K562 (cell line): ENCODE results near the gene FAM171A2. TPM values are rescaled to one million over a fixed set of nuclear protein-coding genes. Genes with fewer than 3 reads are reported as not detected.
A peak's percentile ranks its signal among the peaks of the same experiment; 100 is the strongest.

Experiments used
- ATAC-seq: fragments of 200-7000 bp; cut with Tn5 transposase; 3 replicates; pipeline ENCODE4 v1.9.1; 2020; ENCODE audit warnings: moderate library complexity
- BruUV-seq: library from RNA; stranded (reverse); fragments of 400-500 nt; replicated peaks from 2 replicates; lab custom pipeline; 2021; lab: Mats Ljungman, UMichigan
- CTCF ChIA-PET: fragments of 300-600 bp; formaldehyde crosslinking; extraction: SDS; loops from one replicate; lab custom pipeline; 2021; ENCODE audit warnings: low intra/inter-chr PET ratio; lab: Yijun Ruan, JAX
- POLR2A ChIA-PET: fragments of 300-600, 350-650 bp; sonication (Branson Sonifier 250); formaldehyde crosslinking; extraction: SDS; loops from one replicate; lab custom pipeline; 2021; ENCODE audit warnings: antibody characterized with exemption, inconsistent platforms; lab: Yijun Ruan, JAX
- DNase-seq, 4 experiments: peaks; one replicate each; pipeline versions ENCODE4 v3.0.0 to v3.0.0-alpha.2; 2011 to 2018; ENCODE audit warnings: low spot score in 3 of 4, mixed read lengths in 3 of 4; ENCODE audit errors: extremely low read depth in 1 of 4
- FAIRE-seq: peaks from 2 replicates; lab custom pipeline; 2011; peaks lifted over from hg19 to GRCh38; lab: Jason Lieb, UNC
- H2AFZ ChIP-seq: 2 replicates; pipeline ENCODE4 v1.6.0; 2011; ENCODE audit warnings: low read depth, low read length, control low read depth, inconsistent platforms
- H3K27ac ChIP-seq: fragments of 200-600 bp; 3 replicates; pipeline ENCODE4 v1.8.0; 2011; ENCODE audit warnings: low read depth, mild to moderate bottlenecking, control low read depth, inconsistent platforms, low read length, moderate library complexity, mixed read lengths; ENCODE audit errors: extremely low read depth
- H3K27me3 ChIP-seq, 2 experiments: fragments of 300-600 bp in 1 of 2; 2 replicates in 1 of 2; 3 replicates in 1 of 2; pipeline versions ENCODE4 v1.6.0 to v1.8.0; 2011; ENCODE audit warnings: inconsistent platforms in 2 of 2, low read length in 2 of 2, mild to moderate bottlenecking in 1 of 2, mixed read lengths in 1 of 2, moderate library complexity in 1 of 2; ENCODE audit not compliant: control insufficient read depth in 2 of 2, insufficient read depth in 2 of 2
- H3K36me3 ChIP-seq: fragments of 300-600 bp; 3 replicates; pipeline ENCODE4 v1.8.0; 2011; ENCODE audit warnings: mild to moderate bottlenecking, low read length, inconsistent platforms; ENCODE audit not compliant: control insufficient read depth, insufficient read depth
- H3K4me1 ChIP-seq, 2 experiments: fragments of 200-600 bp in 1 of 2; replicated peaks in 1 of 2; 2 replicates in 1 of 2; 3 replicates in 1 of 2; pipeline versions ENCODE4 v1.5.1 to v1.8.0; 2011; ENCODE audit warnings: inconsistent platforms in 2 of 2, low read length in 2 of 2, mild to moderate bottlenecking in 1 of 2, mixed read lengths in 1 of 2, moderate library complexity in 1 of 2; ENCODE audit not compliant: control insufficient read depth in 2 of 2, insufficient read depth in 2 of 2
- H3K4me2 ChIP-seq: 2 replicates; pipeline ENCODE4 v1.6.1; 2011; ENCODE audit warnings: low read length, control low read depth, inconsistent platforms, mixed read lengths; ENCODE audit not compliant: insufficient read depth
- H3K4me3 ChIP-seq: fragments of 200-600 bp; sonication (generic), shearing (Covaris generic); 2 replicates; pipeline ENCODE4 v1.5.1; 2016; ENCODE audit warnings: control low read depth, inconsistent platforms
- H3K79me2 ChIP-seq: fragments of 200-600 bp; 3 replicates; pipeline ENCODE4 v1.8.0; 2011; ENCODE audit warnings: low read length, inconsistent platforms; ENCODE audit not compliant: control insufficient read depth, insufficient read depth
- H3K9ac ChIP-seq, 2 experiments: 2 replicates each; pipeline versions ENCODE4 v1.6.0 to v1.6.1; 2011; ENCODE audit warnings: low read depth in 2 of 2, low read length in 2 of 2, control low read depth in 1 of 2, inconsistent platforms in 1 of 2, mild to moderate bottlenecking in 1 of 2, mixed read lengths in 1 of 2; ENCODE audit not compliant: insufficient read depth in 1 of 2
- H3K9me1 ChIP-seq: one replicate; pipeline ENCODE4 v1.6.0; 2011; ENCODE audit warnings: inconsistent platforms, mild to moderate bottlenecking, low read length, moderate library complexity; ENCODE audit not compliant: control insufficient read depth, insufficient read depth
- H3K9me3 ChIP-seq: replicated peaks from 2 replicates; pipeline ENCODE4 v1.5.1; 2011; ENCODE audit warnings: low read depth, low read length, inconsistent platforms; ENCODE audit not compliant: control insufficient read depth, insufficient read depth
- H4K20me1 ChIP-seq: replicated peaks from 2 replicates; pipeline ENCODE4 v1.6.1; 2011; ENCODE audit warnings: low read length, inconsistent platforms, mixed read lengths; ENCODE audit not compliant: control insufficient read depth, insufficient read depth
- EGR1 ChIP-seq: fragments of 450-650 bp; conservative IDR thresholded peaks from 2 replicates; pipeline ENCODE4 v1.6.1; 2017; ENCODE audit warnings: mild to moderate bottlenecking
- FOXA1 ChIP-seq: fragments of 450-650 bp; IDR thresholded peaks from 2 replicates; pipeline ENCODE4 v1.6.1; 2016; ENCODE audit warnings: mild to moderate bottlenecking, borderline replicate concordance
- HOXB6 ChIP-seq: fragments of 250-450 bp; sonication (Bioruptor Pico); IDR thresholded peaks from 2 replicates; pipeline ENCODE4 v1.5.1; 2022; ENCODE audit warnings: mild to moderate bottlenecking, borderline replicate concordance
- MLLT1 ChIP-seq, 2 experiments: fragments of 450-650 bp; IDR thresholded peaks; 2 replicates each; pipeline ENCODE4 v1.6.1; 2016
- POLR2G ChIP-seq: fragments of 200-400 bp; formaldehyde crosslinking; IDR thresholded peaks from 2 replicates; pipeline ENCODE4 v1.6.1; 2017; ENCODE audit warnings: low read depth, mild to moderate bottlenecking, antibody characterized with exemption, low read length, moderate library complexity
- RBFOX2 ChIP-seq: fragments of 200-400 bp; formaldehyde crosslinking; IDR thresholded peaks from 2 replicates; pipeline ENCODE4 v1.6.1; 2017; ENCODE audit warnings: low read depth, mild to moderate bottlenecking, low read length, moderate library complexity
- TFE3 ChIP-seq: fragments of 450-650 bp; formaldehyde crosslinking; IDR thresholded peaks from 2 replicates; pipeline ENCODE4 v1.4.0; 2020; ENCODE audit warnings: mild to moderate bottlenecking, mixed read lengths
- ZBTB8A ChIP-seq: fragments of 450-650 bp; IDR thresholded peaks from 2 replicates; pipeline ENCODE4 v1.6.1; 2018; ENCODE audit warnings: mild to moderate bottlenecking, moderate library complexity; ENCODE audit not compliant: partially characterized antibody
- ZNF79 ChIP-seq: fragments of 250-450 bp; sonication (Bioruptor Pico); IDR thresholded peaks from 2 replicates; pipeline ENCODE4 v1.4.0; 2020; ENCODE audit warnings: low read depth, mild to moderate bottlenecking, moderate library complexity
- WGBS: fragments of 100-300 bp; shearing (Covaris generic); methylation state at CpG from one replicate; pipeline ENCODE4 v1.1.6; 2016; ENCODE audit warnings: low coverage, mixed read lengths; ENCODE audit not compliant: insufficient coverage; ENCODE audit errors: missing lambda C conversion rate; 5-methylcytosine and 5-hydroxymethylcytosine counted together
- in situ Hi-C: fragments of 300-500 bp; cut with MboI; formaldehyde crosslinking; loops from 4 replicates; pipeline ENCODE4 v1.15.0; 2018; ENCODE audit warnings: inconsistent platforms, mixed read lengths
- intact Hi-C: fragments of 100-400 bp; cut with micrococcal nuclease; formaldehyde crosslinking; loops from 2 replicates; pipeline ENCODE4 v1.14.2; 2022
- polyA plus RNA-seq, 8 experiments: library from polyadenylated mRNA; depleted of rRNA in 4 of 8; stranded (reverse) in 5 of 8; unstranded in 3 of 8; fragments of >200 nt; fragmentation: Nextera tagmentation in 2 of 8; fragmentation: Illumina TruSeq in 1 of 8; extraction: Ambion mirVana in 2 of 8; extraction: Trizol in 1 of 8; gene quantifications; 2 replicates each; pipeline versions ENCODE4 v1.2.1 to v1.2.3, GENCODE V29; 2011 to 2014; ENCODE audit warnings: inconsistent platforms in 1 of 8, missing spikeins in 1 of 8
- total RNA-seq, 7 experiments: library from RNA; depleted of rRNA in 6 of 7; stranded (reverse); fragments of >200 nt in 6 of 7; fragmentation: Illumina TruSeq in 2 of 7; extraction: Trizol in 2 of 7; gene quantifications; 2 replicates each; pipeline versions ENCODE4 v1.2.1 to v1.2.3, GENCODE V29; 2011 to 2021; ENCODE audit warnings: low replicate concordance in 1 of 7
- TF ChIP-seq, protein P1 (sequence below): fragments of 450-650 bp; IDR thresholded peaks from 2 replicates; pipeline ENCODE4 v1.6.1; 2016; ENCODE audit warnings: borderline replicate concordance
- TF ChIP-seq, protein P2 (sequence below): fragments of 250-450 bp; sonication (Bioruptor Pico); IDR thresholded peaks from 2 replicates; pipeline ENCODE4 v1.4.0; 2020; ENCODE audit warnings: mild to moderate bottlenecking, moderate library complexity
- TF ChIP-seq, protein P3 (sequence below): fragments of 450-650 bp; IDR thresholded peaks from 2 replicates; pipeline ENCODE4 v1.6.1; 2016; ENCODE audit warnings: missing biosample characterization, missing genetic modification characterization

FAM171A2 gene
- total and polyA plus RNA-seq, 9 of the 15 experiments (the other 6 are each of a cell fraction or from before 2014, with no cell fraction given), result 0.10 to 10.2 (median 2.0) TPM; not detected in 1

DNA sequence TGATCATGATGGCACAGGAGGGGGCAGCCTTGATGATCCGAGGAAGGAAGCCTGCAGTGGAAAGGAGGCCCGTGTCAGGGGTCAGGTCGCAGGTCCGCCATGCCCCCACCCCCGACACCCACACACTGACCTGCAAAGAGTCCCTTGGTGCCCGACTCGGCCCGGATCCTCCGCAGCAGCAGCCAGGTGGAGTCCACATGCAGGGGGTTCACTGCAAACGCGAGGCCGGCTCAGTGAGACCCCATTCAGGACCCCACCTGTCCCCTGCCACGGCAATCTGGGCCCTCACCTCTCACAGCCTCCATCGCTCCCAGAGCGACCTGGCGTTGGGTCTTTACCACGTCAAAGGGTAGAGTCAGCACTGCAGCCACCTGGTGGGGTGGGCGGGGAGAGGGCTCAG is 43.6 kb downstream of the FAM171A2 start:
- POLR2A ChIA-PET, result interaction anchor here (0.6 to 1.8 kb wide), 6 partner anchors 10 to 121 kb away, joined by 3 to 6 read pairs (median 4); no protein-coding TSS in a partner anchor
- peaks cover 6% of the 10 kb centered on the region for H3K9me1 ChIP-seq
- FAIRE-seq (no peak), ATAC-seq (no peak), DNase-seq (no peak)
- peaks cover 26% of the 10 kb centered on the region for H3K79me2 ChIP-seq
- peaks cover 0 to 4% of the 10 kb centered on the region in 2 experiments; a peak in 3 of 5 replicates for H3K27me3 ChIP-seq
- BruUV-seq, result no TSS peak
- 95% methylated on average over 14 of the region's 18 CpGs for WGBS
- H3K4me2 ChIP-seq, result no peak overlapping the region
- no peaks in the 10 kb centered on the region for H3K9me3 ChIP-seq
- H3K27ac ChIP-seq, result no peak overlapping the region
- peaks cover 8% of the 10 kb centered on the region; the same call in 1 of the 2 replicates for H4K20me1 ChIP-seq
- in situ Hi-C loops (no loop called here), intact Hi-C loops (no loop called here)
- CTCF ChIA-PET, result no interaction called here
- no peak overlapping the region for H2AFZ ChIP-seq
- H3K4me1 ChIP-seq, result peaks cover 8 to 75% of the 10 kb centered on the region in 2 experiments; a peak in 4 of 5 replicates
- H3K4me3 ChIP-seq, result no peak overlapping the region
- peaks cover 46% of the 10 kb centered on the region; the same call in 2 of the 3 replicates for H3K36me3 ChIP-seq
- H3K9ac ChIP-seq, result no peak overlapping the region; a peak in 1 of 4 replicates
- TF ChIP-seq, protein P1, sequence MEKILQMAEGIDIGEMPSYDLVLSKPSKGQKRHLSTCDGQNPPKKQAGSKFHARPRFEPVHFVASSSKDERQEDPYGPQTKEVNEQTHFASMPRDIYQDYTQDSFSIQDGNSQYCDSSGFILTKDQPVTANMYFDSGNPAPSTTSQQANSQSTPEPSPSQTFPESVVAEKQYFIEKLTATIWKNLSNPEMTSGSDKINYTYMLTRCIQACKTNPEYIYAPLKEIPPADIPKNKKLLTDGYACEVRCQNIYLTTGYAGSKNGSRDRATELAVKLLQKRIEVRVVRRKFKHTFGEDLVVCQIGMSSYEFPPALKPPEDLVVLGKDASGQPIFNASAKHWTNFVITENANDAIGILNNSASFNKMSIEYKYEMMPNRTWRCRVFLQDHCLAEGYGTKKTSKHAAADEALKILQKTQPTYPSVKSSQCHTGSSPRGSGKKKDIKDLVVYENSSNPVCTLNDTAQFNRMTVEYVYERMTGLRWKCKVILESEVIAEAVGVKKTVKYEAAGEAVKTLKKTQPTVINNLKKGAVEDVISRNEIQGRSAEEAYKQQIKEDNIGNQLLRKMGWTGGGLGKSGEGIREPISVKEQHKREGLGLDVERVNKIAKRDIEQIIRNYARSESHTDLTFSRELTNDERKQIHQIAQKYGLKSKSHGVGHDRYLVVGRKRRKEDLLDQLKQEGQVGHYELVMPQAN, result no peak
- TF ChIP-seq, protein P2, sequence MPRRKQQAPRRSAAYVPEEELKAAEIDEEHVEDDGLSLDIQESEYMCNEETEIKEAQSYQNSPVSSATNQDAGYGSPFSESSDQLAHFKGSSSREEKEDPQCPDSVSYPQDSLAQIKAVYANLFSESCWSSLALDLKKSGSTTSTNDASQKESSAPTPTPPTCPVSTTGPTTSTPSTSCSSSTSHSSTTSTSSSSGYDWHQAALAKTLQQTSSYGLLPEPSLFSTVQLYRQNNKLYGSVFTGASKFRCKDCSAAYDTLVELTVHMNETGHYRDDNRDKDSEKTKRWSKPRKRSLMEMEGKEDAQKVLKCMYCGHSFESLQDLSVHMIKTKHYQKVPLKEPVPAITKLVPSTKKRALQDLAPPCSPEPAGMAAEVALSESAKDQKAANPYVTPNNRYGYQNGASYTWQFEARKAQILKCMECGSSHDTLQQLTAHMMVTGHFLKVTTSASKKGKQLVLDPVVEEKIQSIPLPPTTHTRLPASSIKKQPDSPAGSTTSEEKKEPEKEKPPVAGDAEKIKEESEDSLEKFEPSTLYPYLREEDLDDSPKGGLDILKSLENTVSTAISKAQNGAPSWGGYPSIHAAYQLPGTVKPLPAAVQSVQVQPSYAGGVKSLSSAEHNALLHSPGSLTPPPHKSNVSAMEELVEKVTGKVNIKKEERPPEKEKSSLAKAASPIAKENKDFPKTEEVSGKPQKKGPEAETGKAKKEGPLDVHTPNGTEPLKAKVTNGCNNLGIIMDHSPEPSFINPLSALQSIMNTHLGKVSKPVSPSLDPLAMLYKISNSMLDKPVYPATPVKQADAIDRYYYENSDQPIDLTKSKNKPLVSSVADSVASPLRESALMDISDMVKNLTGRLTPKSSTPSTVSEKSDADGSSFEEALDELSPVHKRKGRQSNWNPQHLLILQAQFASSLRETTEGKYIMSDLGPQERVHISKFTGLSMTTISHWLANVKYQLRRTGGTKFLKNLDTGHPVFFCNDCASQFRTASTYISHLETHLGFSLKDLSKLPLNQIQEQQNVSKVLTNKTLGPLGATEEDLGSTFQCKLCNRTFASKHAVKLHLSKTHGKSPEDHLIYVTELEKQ, result no peak
- TF ChIP-seq HOXB6 (CRISPR knock-in tag), result no peak
- no peak for TF ChIP-seq ZBTB8A
- no peak for TF ChIP-seq ZNF79 (CRISPR knock-in tag)
- 0 out of 2 replicates have a peak, but pooled peaks have one; percentile 4 for TF ChIP-seq EGR1
- peak; percentile 48; the same call in 1 of the 2 replicates for TF ChIP-seq RBFOX2
- peak; percentile 53; the same call in 1 of the 2 replicates for TF ChIP-seq POLR2G
- TF ChIP-seq FOXA1, result no peak
- TF ChIP-seq, protein P3, sequence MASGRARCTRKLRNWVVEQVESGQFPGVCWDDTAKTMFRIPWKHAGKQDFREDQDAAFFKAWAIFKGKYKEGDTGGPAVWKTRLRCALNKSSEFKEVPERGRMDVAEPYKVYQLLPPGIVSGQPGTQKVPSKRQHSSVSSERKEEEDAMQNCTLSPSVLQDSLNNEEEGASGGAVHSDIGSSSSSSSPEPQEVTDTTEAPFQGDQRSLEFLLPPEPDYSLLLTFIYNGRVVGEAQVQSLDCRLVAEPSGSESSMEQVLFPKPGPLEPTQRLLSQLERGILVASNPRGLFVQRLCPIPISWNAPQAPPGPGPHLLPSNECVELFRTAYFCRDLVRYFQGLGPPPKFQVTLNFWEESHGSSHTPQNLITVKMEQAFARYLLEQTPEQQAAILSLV (tag), result no peak
- TF ChIP-seq MLLT1 (IDR thresholded peaks at IDR 0.05), result no peak
- TF ChIP-seq TFE3 (CRISPR knock-in tag), result no peak
